ENCODE data around the gene CRY2.
"Not testable (repeated sequence)": the region's sequence is repeated elsewhere in the genome, so short reads cannot be mapped to it uniquely, and the experiment has no call there.

The CRY2 gene

GRCh38 chr11:45902452-45903380 lies 55.4 kb downstream of the CRY2 start:
- Histone ChIP-seq H3K27me3 (ENCODE audit: insufficient read depth, low read length, poor library complexity) (no peaks in the 10 kb centered on the region), H4K5ac (ENCODE audit: low read length) (no peak overlapping the region), H3K79me1 (ENCODE audit: low read length) (no peaks in the 10 kb centered on the region), H3K18ac (ENCODE audit: low read length) (no peak overlapping the region), H3K4me1 (ENCODE audit: control insufficient read depth, low read depth, low read length) (peaks cover 1% of the 10 kb centered on the region), H3K23ac (ENCODE audit: low read length) (no peak overlapping the region), H3K56ac (ENCODE audit: low read length) (no peak overlapping the region), H2AK5ac (ENCODE audit: low read length) (no peak overlapping the region), H2BK15ac (replicated peaks; ENCODE audit: low read depth) (no peak overlapping the region), H3K9ac (ENCODE audit: low read length) (no peak overlapping the region), H3K36me3 (ENCODE audit: control insufficient read depth, insufficient read depth, low read length) (no peaks in the 10 kb centered on the region), H3K27ac (ENCODE audit: low read depth, low read length) (no peak overlapping the region), H3K4me2 (ENCODE audit: low read length) (no peak overlapping the region), H4K8ac (ENCODE audit: low read depth, low read length) (no peak overlapping the region), H2BK120ac (ENCODE audit: low read depth, low read length) (no peak overlapping the region), H3K4me3 (ENCODE audit: low read length) (no peak overlapping the region), H3K79me2 (ENCODE audit: control insufficient read depth, insufficient read depth, low read length) (no peaks in the 10 kb centered on the region), H3K4ac (ENCODE audit: low read depth, low read length) (no peak overlapping the region), H2BK5ac (ENCODE audit: low read length) (no peak overlapping the region)
- no CpG with 5 or more reads among the region's 56 CpGs for WGBS (ENCODE audit: extremely low coverage, insufficient coverage, low lambda C conversion rate)
- no peak for DNase-seq

DNA sequence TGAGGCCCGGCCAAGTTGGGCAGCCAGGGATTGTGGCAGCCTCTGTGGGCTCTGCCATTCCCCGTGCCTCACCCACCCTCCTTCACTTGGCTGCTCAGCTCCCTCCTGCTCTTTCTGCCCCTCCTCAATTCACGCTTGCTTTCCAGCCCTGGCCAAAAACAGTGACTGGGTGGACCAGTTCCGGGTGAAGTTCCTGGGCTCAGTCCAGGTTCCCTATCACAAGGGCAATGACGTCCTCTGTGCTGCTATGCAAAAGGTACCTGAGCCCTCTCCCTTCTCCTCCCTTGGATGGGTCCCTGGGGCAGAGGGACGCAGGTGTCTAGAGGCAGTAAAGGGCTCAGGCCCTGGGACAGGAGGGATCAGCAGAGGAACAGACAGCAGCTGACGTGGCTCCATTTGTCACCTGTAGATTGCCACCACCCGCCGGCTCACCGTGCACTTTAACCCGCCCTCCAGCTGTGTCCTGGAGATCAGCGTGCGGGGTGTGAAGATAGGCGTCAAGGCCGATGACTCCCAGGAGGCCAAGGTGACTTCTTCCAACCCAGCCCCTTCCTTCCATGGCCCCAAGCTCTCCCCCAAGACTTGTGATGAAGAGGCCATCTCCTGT lies 57.1 kb downstream of the CRY2 start:
- no peak overlapping the region for H4K8ac ChIP-seq (ENCODE audit: low read depth, low read length)
- H3K27me3 ChIP-seq (ENCODE audit: insufficient read depth, low read length, poor library complexity): no peaks in the 10 kb centered on the region
- no peak overlapping the region for H2BK15ac ChIP-seq (replicated peaks; ENCODE audit: low read depth)
- WGBS (ENCODE audit: extremely low coverage, insufficient coverage, low lambda C conversion rate): no CpG with 5 or more reads among the region's 15 CpGs
- no peak overlapping the region for H3K4me2 ChIP-seq (ENCODE audit: low read length)
- H3K4me3 ChIP-seq (ENCODE audit: low read length): no peak overlapping the region
- no peak overlapping the region for H2BK120ac ChIP-seq (ENCODE audit: low read depth, low read length)
- H3K79me2 ChIP-seq (ENCODE audit: control insufficient read depth, insufficient read depth, low read length): no peaks in the 10 kb centered on the region
- H2BK5ac ChIP-seq (ENCODE audit: low read length): no peak overlapping the region
- H3K4me1 ChIP-seq (ENCODE audit: control insufficient read depth, low read depth, low read length): peaks cover 1% of the 10 kb centered on the region
- no peaks in the 10 kb centered on the region for H3K79me1 ChIP-seq (ENCODE audit: low read length)
- H3K27ac ChIP-seq (ENCODE audit: low read depth, low read length): no peak overlapping the region
- H3K56ac ChIP-seq (ENCODE audit: low read length): no peak overlapping the region
- H3K9ac ChIP-seq (ENCODE audit: low read length): no peak overlapping the region
- H2AK5ac ChIP-seq (ENCODE audit: low read length): no peak overlapping the region
- no peak for DNase-seq
- H3K36me3 ChIP-seq (ENCODE audit: control insufficient read depth, insufficient read depth, low read length): no peaks in the 10 kb centered on the region
- H3K4ac ChIP-seq (ENCODE audit: low read depth, low read length): no peak overlapping the region
- H3K18ac ChIP-seq (ENCODE audit: low read length): no peak overlapping the region
- H4K5ac ChIP-seq (ENCODE audit: low read length): no peak overlapping the region
- no peak overlapping the region for H3K23ac ChIP-seq (ENCODE audit: low read length)

DNA sequence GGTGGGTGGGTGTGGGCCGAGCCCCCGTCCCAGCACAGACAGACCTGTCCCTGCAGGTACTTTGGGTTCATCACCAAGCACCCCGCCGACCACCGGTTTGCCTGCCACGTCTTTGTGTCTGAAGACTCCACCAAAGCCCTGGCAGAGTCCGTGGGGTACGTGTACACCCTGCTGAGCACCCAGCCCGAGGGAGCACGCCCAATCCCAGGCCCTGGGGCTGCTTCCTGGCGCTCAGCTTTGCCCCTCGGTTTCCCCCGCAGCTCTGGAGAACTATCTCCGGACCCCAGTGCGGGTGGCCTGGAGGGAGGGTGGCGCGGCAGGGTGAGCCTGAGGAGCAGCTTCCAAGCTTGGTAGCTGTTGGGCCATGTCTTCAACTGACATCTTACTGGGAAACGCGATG lies 57.8 kb downstream of the CRY2 start:
- H3K79me1 ChIP-seq (ENCODE audit: low read length): no peaks in the 10 kb centered on the region
- peaks cover 1% of the 10 kb centered on the region for H3K4me1 ChIP-seq (ENCODE audit: control insufficient read depth, low read depth, low read length)
- WGBS (ENCODE audit: extremely low coverage, insufficient coverage, low lambda C conversion rate): no CpG with 5 or more reads among the region's 19 CpGs
- H3K56ac ChIP-seq (ENCODE audit: low read length): no peak overlapping the region
- no peak overlapping the region for H2AK5ac ChIP-seq (ENCODE audit: low read length)
- no peak overlapping the region for H3K4me2 ChIP-seq (ENCODE audit: low read length)
- H3K23ac ChIP-seq (ENCODE audit: low read length): no peak overlapping the region
- no peak for DNase-seq
- no peak overlapping the region for H3K4ac ChIP-seq (ENCODE audit: low read depth, low read length)
- no peaks in the 10 kb centered on the region for H3K36me3 ChIP-seq (ENCODE audit: control insufficient read depth, insufficient read depth, low read length)
- H3K18ac ChIP-seq (ENCODE audit: low read length): no peak overlapping the region
- H2BK15ac ChIP-seq (replicated peaks; ENCODE audit: low read depth): no peak overlapping the region
- no peaks in the 10 kb centered on the region for H3K79me2 ChIP-seq (ENCODE audit: control insufficient read depth, insufficient read depth, low read length)
- H4K8ac ChIP-seq (ENCODE audit: low read depth, low read length): no peak overlapping the region
- no peak overlapping the region for H2BK5ac ChIP-seq (ENCODE audit: low read length)
- no peak overlapping the region for H4K5ac ChIP-seq (ENCODE audit: low read length)
- no peak overlapping the region for H2BK120ac ChIP-seq (ENCODE audit: low read depth, low read length)
- H3K27me3 ChIP-seq (ENCODE audit: insufficient read depth, low read length, poor library complexity): no peaks in the 10 kb centered on the region
- H3K4me3 ChIP-seq (ENCODE audit: low read length): no peak overlapping the region
- H3K27ac ChIP-seq (ENCODE audit: low read depth, low read length): no peak overlapping the region
- no peak overlapping the region for H3K9ac ChIP-seq (ENCODE audit: low read length)

- not testable (repeated sequence) for H3K27me3 ChIP-seq (ENCODE audit: insufficient read depth, low read length, poor library complexity); H4K8ac ChIP-seq (ENCODE audit: low read depth, low read length); H3K4me2 ChIP-seq (ENCODE audit: low read length); H3K4ac ChIP-seq (ENCODE audit: low read depth, low read length); H3K56ac ChIP-seq (ENCODE audit: low read length); H3K4me3 ChIP-seq (ENCODE audit: low read length); H2BK15ac ChIP-seq (replicated peaks; ENCODE audit: low read depth); H2BK5ac ChIP-seq (ENCODE audit: low read length); DNase-seq; H3K23ac ChIP-seq (ENCODE audit: low read length); H3K9ac ChIP-seq (ENCODE audit: low read length); H3K36me3 ChIP-seq (ENCODE audit: control insufficient read depth, insufficient read depth, low read length); H3K4me1 ChIP-seq (ENCODE audit: control insufficient read depth, low read depth, low read length); H3K27ac ChIP-seq (ENCODE audit: low read depth, low read length); H3K79me1 ChIP-seq (ENCODE audit: low read length); H2AK5ac ChIP-seq (ENCODE audit: low read length); H2BK120ac ChIP-seq (ENCODE audit: low read depth, low read length); H4K5ac ChIP-seq (ENCODE audit: low read length); H3K79me2 ChIP-seq (ENCODE audit: control insufficient read depth, insufficient read depth, low read length); H3K18ac ChIP-seq (ENCODE audit: low read length)
- WGBS (ENCODE audit: extremely low coverage, insufficient coverage, low lambda C conversion rate): no CpG with 5 or more reads among the region's 6 CpGs
Measured at GRCh38 chr11:45905576-45905975, 58.3 kb downstream of the CRY2 start.

DNA sequence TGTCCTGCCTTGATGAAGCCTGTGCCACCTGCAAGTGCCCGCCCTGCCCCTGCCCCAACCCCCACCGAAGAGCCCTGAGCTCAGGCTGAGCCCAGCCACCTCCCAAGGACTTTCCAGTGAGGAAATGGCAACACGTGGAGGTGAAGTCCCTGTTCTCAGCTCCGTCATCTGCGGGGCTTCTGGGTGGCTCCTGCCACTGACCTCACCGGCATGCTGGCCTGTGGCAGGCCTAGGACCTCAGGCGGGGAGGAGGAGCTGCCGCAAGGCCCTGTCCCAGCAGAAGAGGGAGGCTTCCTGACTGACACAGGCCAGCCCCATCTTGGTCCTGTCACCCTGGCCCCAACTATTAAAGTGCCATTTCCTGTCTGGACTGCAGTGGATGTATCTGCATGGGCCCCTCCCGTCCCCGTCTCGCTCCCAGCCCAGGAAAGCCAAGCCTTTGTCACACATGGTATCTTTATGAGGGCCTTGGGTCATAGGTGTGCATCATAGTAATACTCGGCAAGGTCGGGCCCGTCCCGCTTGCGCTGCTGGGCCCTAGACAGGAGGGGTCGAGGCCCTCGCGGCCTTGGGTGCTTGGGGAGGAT lies 58.9 kb downstream of the CRY2 start:
- Histone ChIP-seq H2BK5ac (ENCODE audit: low read length) (no peak overlapping the region), H4K5ac (ENCODE audit: low read length) (no peak overlapping the region), H3K27me3 (ENCODE audit: insufficient read depth, low read length, poor library complexity) (no peaks in the 10 kb centered on the region), H3K18ac (ENCODE audit: low read length) (no peak overlapping the region), H2BK120ac (ENCODE audit: low read depth, low read length) (no peak overlapping the region), H3K56ac (ENCODE audit: low read length) (no peak overlapping the region), H3K4me3 (ENCODE audit: low read length) (no peak overlapping the region), H2AK5ac (ENCODE audit: low read length) (no peak overlapping the region), H3K27ac (ENCODE audit: low read depth, low read length) (no peak overlapping the region), H4K8ac (ENCODE audit: low read depth, low read length) (no peak overlapping the region), H3K23ac (ENCODE audit: low read length) (no peak overlapping the region), H3K79me1 (ENCODE audit: low read length) (no peaks in the 10 kb centered on the region), H3K4me1 (ENCODE audit: control insufficient read depth, low read depth, low read length) (no peaks in the 10 kb centered on the region), H3K4ac (ENCODE audit: low read depth, low read length) (no peak overlapping the region), H3K79me2 (ENCODE audit: control insufficient read depth, insufficient read depth, low read length) (no peaks in the 10 kb centered on the region), H3K4me2 (ENCODE audit: low read length) (no peak overlapping the region), H2BK15ac (replicated peaks; ENCODE audit: low read depth) (no peak overlapping the region), H3K9ac (ENCODE audit: low read length) (no peak overlapping the region), H3K36me3 (ENCODE audit: control insufficient read depth, insufficient read depth, low read length) (no peaks in the 10 kb centered on the region)
- WGBS (ENCODE audit: extremely low coverage, insufficient coverage, low lambda C conversion rate): no CpG with 5 or more reads among the region's 19 CpGs
- peak; percentile 46 for DNase-seq

Data from mesendoderm (in vitro differentiated cells).